Nephron (organoid): ENCODE results near the gene ZFP64.

ENCODE experiments used
- H3K27ac Mint-ChIP-seq, 3 experiments: 2 replicates each; pipeline ENCODE4 v1.8.0; 2020; ENCODE audit warnings: mixed read lengths in 3 of 3, mild to moderate bottlenecking in 2 of 3, moderate library complexity in 1 of 3
- H3K27me3 Mint-ChIP-seq: 2 replicates; pipeline ENCODE4 v1.8.0; 2021; ENCODE audit warnings: low read depth, mild to moderate bottlenecking, moderate library complexity, mixed read lengths
- H3K36me3 Mint-ChIP-seq: 2 replicates; pipeline ENCODE4 v1.8.0; 2020; ENCODE audit warnings: low read depth, mixed read lengths
- H3K4me1 Mint-ChIP-seq: 2 replicates; pipeline ENCODE4 v1.8.0; 2020; ENCODE audit warnings: mixed read lengths
- H3K4me3 Mint-ChIP-seq, 3 experiments: 2 replicates each; pipeline ENCODE4 v1.8.0; 2020; ENCODE audit warnings: mild to moderate bottlenecking in 3 of 3, mixed read lengths in 3 of 3, moderate library complexity in 2 of 3
- H3K9me3 Mint-ChIP-seq: 2 replicates; pipeline ENCODE4 v1.8.0; 2020; ENCODE audit warnings: mixed read lengths
- TF ChIP-seq, protein P1 (sequence below), 3 experiments: fragments of 200-600 bp; sonication (generic); IDR thresholded peaks; one replicate each; pipeline ENCODE4 v1.5.0; 2021; ENCODE audit warnings: antibody characterized with exemption in 3 of 3; ENCODE audit not compliant: unreplicated experiment in 3 of 3

Gene ZFP64

DNA sequence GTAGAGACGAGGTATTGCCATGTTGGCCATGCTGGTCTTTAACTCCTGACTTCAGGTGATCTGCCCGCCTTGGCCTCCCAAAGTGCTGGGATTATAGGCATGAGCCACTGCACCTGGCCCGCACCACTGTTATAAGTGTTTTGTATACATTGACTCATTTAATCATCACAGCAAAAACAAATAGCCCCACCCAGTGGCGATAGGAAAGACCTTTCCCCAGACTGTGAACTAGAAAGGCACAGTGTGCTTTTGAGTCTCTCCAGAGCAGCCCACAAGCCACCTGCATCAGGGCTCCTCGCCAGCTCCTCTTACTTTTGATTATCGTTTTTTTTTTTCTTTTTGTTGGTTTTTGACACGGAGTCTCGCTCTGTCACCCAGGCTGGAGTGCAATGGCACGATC is 27.9 kb upstream of the ZFP64 start:
- Mint-ChIP-seq H3K4me1 (no peaks in the 10 kb centered on the region), H3K4me3 (no peak overlapping the region), H3K27ac (no peak overlapping the region), H3K27me3 (no peaks in the 10 kb centered on the region), H3K9me3 (peaks cover 37% of the 10 kb centered on the region), H3K36me3 (peaks cover 5% of the 10 kb centered on the region)
- TF ChIP-seq, protein P1, sequence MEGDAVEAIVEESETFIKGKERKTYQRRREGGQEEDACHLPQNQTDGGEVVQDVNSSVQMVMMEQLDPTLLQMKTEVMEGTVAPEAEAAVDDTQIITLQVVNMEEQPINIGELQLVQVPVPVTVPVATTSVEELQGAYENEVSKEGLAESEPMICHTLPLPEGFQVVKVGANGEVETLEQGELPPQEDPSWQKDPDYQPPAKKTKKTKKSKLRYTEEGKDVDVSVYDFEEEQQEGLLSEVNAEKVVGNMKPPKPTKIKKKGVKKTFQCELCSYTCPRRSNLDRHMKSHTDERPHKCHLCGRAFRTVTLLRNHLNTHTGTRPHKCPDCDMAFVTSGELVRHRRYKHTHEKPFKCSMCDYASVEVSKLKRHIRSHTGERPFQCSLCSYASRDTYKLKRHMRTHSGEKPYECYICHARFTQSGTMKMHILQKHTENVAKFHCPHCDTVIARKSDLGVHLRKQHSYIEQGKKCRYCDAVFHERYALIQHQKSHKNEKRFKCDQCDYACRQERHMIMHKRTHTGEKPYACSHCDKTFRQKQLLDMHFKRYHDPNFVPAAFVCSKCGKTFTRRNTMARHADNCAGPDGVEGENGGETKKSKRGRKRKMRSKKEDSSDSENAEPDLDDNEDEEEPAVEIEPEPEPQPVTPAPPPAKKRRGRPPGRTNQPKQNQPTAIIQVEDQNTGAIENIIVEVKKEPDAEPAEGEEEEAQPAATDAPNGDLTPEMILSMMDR (IDR thresholded peaks at IDR 0.05; ENCODE audit: unreplicated experiment in 3 of 3): no peak

DNA sequence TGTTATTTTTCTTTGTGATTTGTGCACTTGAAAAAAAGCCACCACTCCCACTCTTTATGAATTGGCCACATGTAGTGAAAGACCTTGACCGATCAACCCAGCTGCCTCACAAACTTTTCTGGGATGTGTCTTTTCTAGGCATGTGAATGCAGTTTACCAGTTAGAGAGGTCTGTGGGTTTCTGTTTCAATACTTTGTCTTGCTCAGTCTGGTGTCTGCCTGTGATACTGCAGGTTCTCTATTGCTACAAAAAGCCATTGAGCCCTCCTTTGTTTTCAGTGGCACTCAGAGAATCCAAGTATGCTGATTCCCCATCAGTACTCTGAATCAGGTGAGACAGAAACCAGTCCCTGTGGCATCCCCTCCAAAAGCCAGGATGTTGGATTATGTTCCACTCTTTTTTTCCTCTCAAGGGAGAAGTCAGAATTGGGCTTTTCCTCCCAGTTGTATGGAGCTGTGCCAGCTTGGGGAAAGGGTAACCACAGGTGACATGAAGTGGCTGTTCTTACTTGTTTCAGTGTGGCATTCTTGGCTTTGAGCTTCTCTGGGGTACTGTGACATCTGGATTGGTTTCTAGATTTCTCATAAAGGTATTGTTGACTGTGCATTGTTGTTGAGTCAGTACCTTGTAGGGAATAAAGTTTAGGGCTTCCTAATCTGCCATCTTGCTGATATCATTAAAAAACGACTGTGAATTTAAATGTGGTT is 26.3 kb upstream of the ZFP64 start:
- H3K4me3 Mint-ChIP-seq: no peak overlapping the region
- peaks cover 4% of the 10 kb centered on the region for H3K27me3 Mint-ChIP-seq
- peaks cover 45% of the 10 kb centered on the region for H3K9me3 Mint-ChIP-seq
- peaks cover 5% of the 10 kb centered on the region for H3K36me3 Mint-ChIP-seq
- TF ChIP-seq, protein P1 (IDR thresholded peaks at IDR 0.05; ENCODE audit: unreplicated experiment in 3 of 3): no peak
- H3K27ac Mint-ChIP-seq: no peak overlapping the region
- no peaks in the 10 kb centered on the region for H3K4me1 Mint-ChIP-seq

DNA sequence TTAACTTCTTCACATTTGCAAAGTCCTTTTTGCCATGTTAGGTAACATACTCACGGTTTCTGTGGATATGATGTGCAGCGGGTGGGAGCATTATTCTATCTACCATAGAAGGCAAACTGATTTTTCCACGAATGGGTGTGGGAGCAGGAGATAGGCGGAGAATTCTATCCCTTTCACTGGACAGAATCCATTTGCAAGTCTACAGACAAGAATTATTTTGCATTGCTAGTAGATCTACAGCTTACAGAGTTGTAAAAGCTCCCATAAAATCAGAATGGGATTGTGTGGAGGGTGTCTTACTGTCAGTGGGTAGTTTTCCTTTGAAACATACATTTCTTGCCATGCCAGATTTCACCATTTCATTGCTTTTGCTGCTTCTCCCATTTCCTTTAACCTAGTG is 22.4 kb upstream of the ZFP64 start:
- Mint-ChIP-seq H3K4me3 (no peak overlapping the region), H3K27me3 (peaks cover 8% of the 10 kb centered on the region), H3K9me3 (peaks cover 33% of the 10 kb centered on the region), H3K4me1 (no peaks in the 10 kb centered on the region), H3K27ac (no peak overlapping the region), H3K36me3 (no peaks in the 10 kb centered on the region)
- TF ChIP-seq, protein P1 (IDR thresholded peaks at IDR 0.05; ENCODE audit: unreplicated experiment in 3 of 3): no peak

DNA sequence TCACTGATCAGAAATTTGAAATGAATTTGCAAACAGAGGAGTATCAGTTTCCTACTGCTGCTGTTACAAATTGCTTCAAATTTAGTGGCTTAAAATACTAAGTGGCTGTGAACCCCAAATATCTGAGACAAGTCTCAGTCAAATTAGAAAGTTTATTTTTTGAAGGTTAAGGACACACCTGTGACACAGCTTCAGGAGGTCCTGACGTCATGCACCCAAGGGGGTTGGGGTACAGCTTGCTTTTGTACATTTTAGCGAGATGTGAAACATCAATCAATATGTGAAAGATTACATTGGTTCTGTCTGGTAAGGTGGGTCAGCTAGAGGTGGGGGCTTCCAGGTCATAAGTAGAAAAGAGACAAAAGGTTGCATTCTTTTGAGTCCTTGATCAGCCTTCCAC is 21.4 kb upstream of the ZFP64 start:
- no peaks in the 10 kb centered on the region for H3K4me1 Mint-ChIP-seq
- H3K4me3 Mint-ChIP-seq: no peak overlapping the region
- no peaks in the 10 kb centered on the region for H3K36me3 Mint-ChIP-seq
- TF ChIP-seq, protein P1 (IDR thresholded peaks at IDR 0.05; ENCODE audit: unreplicated experiment in 3 of 3): no peak
- no peak overlapping the region for H3K27ac Mint-ChIP-seq
- peaks cover 32% of the 10 kb centered on the region for H3K9me3 Mint-ChIP-seq
- peaks cover 8% of the 10 kb centered on the region for H3K27me3 Mint-ChIP-seq

DNA sequence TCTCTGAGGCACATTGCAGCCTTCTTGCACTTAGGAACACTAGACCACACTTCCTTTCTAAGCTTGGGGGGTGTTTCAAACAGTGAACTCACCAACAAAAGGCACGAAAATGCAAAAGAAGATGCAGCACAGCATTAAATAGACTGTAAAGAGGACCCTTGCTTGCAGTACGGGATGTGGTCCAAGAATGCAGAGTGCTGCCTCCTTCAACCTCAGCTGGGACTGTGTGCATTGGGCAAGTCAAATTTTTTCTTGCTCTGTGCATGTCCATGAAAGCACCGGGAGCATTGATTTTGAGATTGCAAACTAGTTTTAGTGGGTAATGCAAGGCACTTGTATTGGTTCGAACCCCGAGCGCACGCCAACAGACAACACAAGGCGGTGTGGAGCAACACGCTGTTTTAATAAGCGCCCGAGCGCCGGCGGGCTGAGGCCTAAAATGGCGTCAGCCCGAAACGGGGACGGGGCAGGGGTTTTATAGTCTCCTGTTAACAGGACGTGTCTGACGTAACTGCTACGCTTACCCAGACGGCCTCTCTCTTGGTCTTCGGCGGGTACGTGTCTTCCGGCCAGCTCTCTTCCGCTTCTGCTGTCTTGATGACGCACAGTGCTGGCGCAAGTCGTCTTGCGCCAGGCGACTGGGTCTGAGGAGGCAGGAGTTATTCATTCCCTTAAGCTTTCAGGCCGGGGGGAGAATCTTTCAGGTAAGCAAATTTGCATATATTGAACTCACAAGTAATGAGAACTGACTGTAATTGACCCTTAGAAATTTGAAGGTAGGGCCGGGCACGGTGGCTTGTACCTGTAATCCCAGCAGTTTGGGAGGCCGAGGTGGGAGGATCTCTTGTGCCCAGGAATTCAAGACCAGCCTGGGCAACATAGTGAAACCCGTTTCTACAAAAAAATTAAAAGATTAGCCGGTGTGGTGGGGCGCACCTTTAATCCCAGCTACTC is 18.7 kb upstream of the ZFP64 start:
- peaks cover 8% of the 10 kb centered on the region for H3K27me3 Mint-ChIP-seq
- H3K9me3 Mint-ChIP-seq: peaks cover 22% of the 10 kb centered on the region
- no peak overlapping the region for H3K27ac Mint-ChIP-seq
- TF ChIP-seq, protein P1 (IDR thresholded peaks at IDR 0.05; ENCODE audit: unreplicated experiment in 3 of 3): no peak
- no peak overlapping the region for H3K4me3 Mint-ChIP-seq
- no peaks in the 10 kb centered on the region for H3K36me3 Mint-ChIP-seq
- no peaks in the 10 kb centered on the region for H3K4me1 Mint-ChIP-seq
